ENCODE results near the gene MMEL1.

DNA sequence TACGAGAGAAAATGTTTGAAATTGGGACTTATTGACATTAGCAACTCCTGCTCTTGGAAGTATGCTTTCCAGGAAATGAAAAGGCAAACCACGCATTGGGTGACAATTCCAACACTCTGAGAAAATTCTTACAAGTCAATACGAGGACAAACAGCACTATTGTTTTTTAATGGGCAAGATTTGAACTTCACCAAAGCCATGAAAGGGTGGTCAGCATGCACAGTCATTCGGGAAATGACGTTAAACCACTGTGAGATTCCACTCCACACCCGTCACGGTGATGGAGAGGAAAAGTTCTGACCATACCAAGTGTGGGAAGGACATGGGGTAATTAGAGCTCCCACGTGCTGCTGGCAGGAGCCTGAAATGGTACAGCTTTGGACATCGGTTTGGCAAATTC, 58.5 kb downstream of the MMEL1 start:
- TF ChIP-seq POLR2A (IDR thresholded peaks at IDR 0.05) = no peak
- TF ChIP-seq, protein P1, sequence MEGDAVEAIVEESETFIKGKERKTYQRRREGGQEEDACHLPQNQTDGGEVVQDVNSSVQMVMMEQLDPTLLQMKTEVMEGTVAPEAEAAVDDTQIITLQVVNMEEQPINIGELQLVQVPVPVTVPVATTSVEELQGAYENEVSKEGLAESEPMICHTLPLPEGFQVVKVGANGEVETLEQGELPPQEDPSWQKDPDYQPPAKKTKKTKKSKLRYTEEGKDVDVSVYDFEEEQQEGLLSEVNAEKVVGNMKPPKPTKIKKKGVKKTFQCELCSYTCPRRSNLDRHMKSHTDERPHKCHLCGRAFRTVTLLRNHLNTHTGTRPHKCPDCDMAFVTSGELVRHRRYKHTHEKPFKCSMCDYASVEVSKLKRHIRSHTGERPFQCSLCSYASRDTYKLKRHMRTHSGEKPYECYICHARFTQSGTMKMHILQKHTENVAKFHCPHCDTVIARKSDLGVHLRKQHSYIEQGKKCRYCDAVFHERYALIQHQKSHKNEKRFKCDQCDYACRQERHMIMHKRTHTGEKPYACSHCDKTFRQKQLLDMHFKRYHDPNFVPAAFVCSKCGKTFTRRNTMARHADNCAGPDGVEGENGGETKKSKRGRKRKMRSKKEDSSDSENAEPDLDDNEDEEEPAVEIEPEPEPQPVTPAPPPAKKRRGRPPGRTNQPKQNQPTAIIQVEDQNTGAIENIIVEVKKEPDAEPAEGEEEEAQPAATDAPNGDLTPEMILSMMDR (IDR thresholded peaks at IDR 0.05) = no peak

Measured in body of pancreas (tissue), 4 donors.